Right lobe of liver (tissue), 6 donors: ENCODE measurements around the gene SEMA3E. TPM values are rescaled to one million over a fixed set of nuclear protein-coding genes. Genes with fewer than 3 reads are reported as not detected.
"Not testable (repeated sequence)": the region's sequence is repeated elsewhere in the genome, so short reads cannot be mapped to it uniquely, and the experiment has no call there.

Experiments
- ATAC-seq, 4 donors: fragments of 200-7000 bp; cut with Tn5 transposase; one replicate each; pipeline ENCODE4 v1.9.1; 2020; ENCODE audit warnings: mild to moderate bottlenecking in 4 of 4, moderate library complexity in 4 of 4
- DNase-seq, 3 donors: peaks; one replicate each; pipeline ENCODE4 v3.0.0-alpha.2; 2020
- H3K27ac ChIP-seq, 3 donors: fragments of 200-600 bp; one replicate each; pipeline ENCODE4 v1.8.0; 2022
- H3K27me3 ChIP-seq, 2 donors: fragments of 200-600 bp; one replicate each; pipeline ENCODE4 v1.8.0; 2022
- H3K36me3 ChIP-seq, 4 donors: fragments of 200-600 bp; sonication (generic) in 1 of 4; one replicate each; pipeline versions ENCODE4 v1.5.1 to v1.8.0; 2017 to 2022; ENCODE audit warnings: control low read depth in 1 of 4
- H3K4me1 ChIP-seq, 4 donors: fragments of 200-600 bp; sonication (generic) in 1 of 4; one replicate each; pipeline versions ENCODE4 v1.5.1 to v1.8.0; 2017 to 2022; ENCODE audit warnings: control low read depth in 1 of 4
- H3K4me3 ChIP-seq, 3 donors: fragments of 200-600 bp; one replicate each; pipeline ENCODE4 v1.8.0; 2022
- H3K9me3 ChIP-seq, 4 donors: fragments of 200-600 bp; sonication (generic) in 1 of 4; one replicate each; pipeline versions ENCODE4 v1.5.1 to v1.8.0; 2017 to 2022; ENCODE audit warnings: control low read depth in 1 of 4
- CTCF ChIP-seq, 4 donors: fragments of 200-600 bp in 3 of 4; fragments of 450-650 bp in 1 of 4; IDR thresholded peaks; one replicate each; pipeline versions ENCODE4 v1.5.1 to v1.8.0; 2016 to 2022; ENCODE audit warnings: antibody characterized with exemption in 4 of 4, mild to moderate bottlenecking in 2 of 4
- POLR2A ChIP-seq: fragments of 450-650 bp; IDR thresholded peaks from one replicate; pipeline ENCODE4 v1.6.1; 2017; ENCODE audit warnings: antibody characterized with exemption, mild to moderate bottlenecking
- WGBS: methylation state at CpG from one replicate; pipeline ENCODE4 v1.1.6; 2018; ENCODE audit warnings: low coverage, low lambda C conversion rate; ENCODE audit not compliant: insufficient coverage; ENCODE audit errors: missing lambda C conversion rate; 5-methylcytosine and 5-hydroxymethylcytosine counted together
- intact Hi-C, 2 donors: fragments of 100-400 bp; cut with DNase I; formaldehyde crosslinking; loops; one replicate each; pipeline versions ENCODE4 v1.11.2 to v1.14.1; 2022
- total RNA-seq, 6 experiments: library from RNA; depleted of rRNA in 2 of 6; stranded (reverse); fragments of >200 nt in 2 of 6; fragmentation: NEBNext Ultra II Directional in 3 of 6; extraction: Animal tissue kit (Norgen Biotek cat#: 25700) in 3 of 6; gene quantifications; one replicate each; pipeline versions ENCODE4 v1.1.0 to v1.2.4, GENCODE V29; 2016 to 2023
- donor health status: DM: no; HTN: yes; CAD: no.
- donor health status: DM: no; HTN: no; CAD: no.
- donor health status: DM: no; HTN: no; CAD: no.
- donor health status: DM: no; HTN: yes; CAD: no.
- donor health status: DM: no; HTN: yes; CAD: no.

The SEMA3E gene
- total RNA-seq, 6 experiments from 2014 or later: 0.06 to 1.0 (median 0.32) TPM

DNA sequence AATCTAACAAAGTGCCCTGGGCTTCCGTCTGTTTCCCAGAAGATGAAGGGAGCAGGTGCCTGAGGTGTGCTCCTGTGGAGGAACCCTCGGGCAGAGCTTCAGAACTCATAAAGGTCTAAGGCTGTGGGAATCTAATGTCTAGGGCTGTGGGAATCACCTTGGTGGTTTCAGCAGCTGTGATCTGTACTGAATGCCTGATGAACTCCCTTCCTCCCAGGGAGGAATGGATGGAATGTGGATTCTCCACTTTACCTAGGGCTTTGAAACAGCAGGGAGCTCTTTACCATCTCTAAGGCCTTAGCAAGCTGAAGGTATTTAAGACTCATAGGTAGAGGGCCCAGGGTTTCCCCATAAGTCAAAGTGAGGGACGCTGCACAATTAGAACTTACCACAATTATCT lies 36.0 kb upstream of the SEMA3E start:
- WGBS: 30% methylated on average over 3 of the region's 3 CpGs
- ATAC-seq: no peak
- no peaks in the 10 kb centered on the region for H3K9me3 ChIP-seq
- no peak for DNase-seq
- H3K4me3 ChIP-seq: no peak overlapping the region
- H3K27me3 ChIP-seq: no peaks in the 10 kb centered on the region
- intact Hi-C loops: no loop called here
- TF ChIP-seq CTCF (IDR thresholded peaks at IDR 0.05) (no peak), POLR2A (no peak)
- no peak overlapping the region for H3K27ac ChIP-seq
- H3K4me1 ChIP-seq: no peaks in the 10 kb centered on the region
- no peaks in the 10 kb centered on the region for H3K36me3 ChIP-seq

GRCh38 chr7:83681200-83681778 lies 32.4 kb upstream of the SEMA3E start:
- Histone ChIP-seq H3K27ac (no peak overlapping the region), H3K4me3 (no peak overlapping the region), H3K36me3 (no peaks in the 10 kb centered on the region), H3K27me3 (no peaks in the 10 kb centered on the region), H3K9me3 (no peaks in the 10 kb centered on the region), H3K4me1 (no peaks in the 10 kb centered on the region)
- DNase-seq (no peak), ATAC-seq (no peak)
- WGBS: 31% methylated on average over 3 of the region's 4 CpGs
- intact Hi-C loops: no loop called here
- no peak for TF ChIP-seq CTCF (IDR thresholded peaks at IDR 0.05)
- no peak for TF ChIP-seq POLR2A

DNA sequence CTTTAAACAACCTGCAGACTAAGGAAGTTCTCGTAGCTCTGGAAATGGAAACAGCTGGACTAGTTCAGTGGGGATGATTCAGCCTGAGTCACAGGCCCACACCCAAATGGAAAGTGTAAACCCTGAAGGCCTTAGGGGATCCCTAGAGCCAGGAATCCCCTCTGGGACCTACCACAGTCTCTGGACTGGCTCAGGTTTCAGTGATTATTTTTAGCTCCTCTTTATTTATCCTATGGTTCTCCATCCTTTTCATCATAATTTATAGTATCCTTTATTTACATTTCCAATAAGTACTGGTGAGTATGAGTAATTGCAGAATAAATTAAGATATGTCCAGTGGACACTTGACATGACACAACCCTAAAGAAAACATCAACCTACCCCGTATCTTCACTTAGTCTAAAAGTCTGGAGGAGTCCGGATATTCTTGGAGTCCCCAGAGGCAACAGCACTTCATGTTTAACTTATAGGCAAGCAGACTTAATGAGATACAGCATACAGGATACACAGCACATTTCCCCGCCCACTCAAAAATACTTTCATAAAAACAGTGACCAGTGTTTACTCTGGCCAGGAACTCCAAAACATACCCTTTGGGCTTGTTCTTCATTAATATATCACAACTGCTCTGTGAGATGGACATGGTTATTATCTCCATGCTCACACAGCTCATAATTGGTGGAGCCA lies 28.4 kb upstream of the SEMA3E start:
- no peak for TF ChIP-seq POLR2A
- no peak for TF ChIP-seq CTCF (IDR thresholded peaks at IDR 0.05)
- 29% methylated on average over 4 of the region's 4 CpGs for WGBS
- Histone ChIP-seq H3K4me1 (no peaks in the 10 kb centered on the region), H3K4me3 (no peak overlapping the region), H3K9me3 (no peaks in the 10 kb centered on the region), H3K27me3 (no peaks in the 10 kb centered on the region), H3K36me3 (no peaks in the 10 kb centered on the region), H3K27ac (no peak overlapping the region)
- ATAC-seq: no peak
- intact Hi-C loops: no loop called here
- no peak for DNase-seq

DNA sequence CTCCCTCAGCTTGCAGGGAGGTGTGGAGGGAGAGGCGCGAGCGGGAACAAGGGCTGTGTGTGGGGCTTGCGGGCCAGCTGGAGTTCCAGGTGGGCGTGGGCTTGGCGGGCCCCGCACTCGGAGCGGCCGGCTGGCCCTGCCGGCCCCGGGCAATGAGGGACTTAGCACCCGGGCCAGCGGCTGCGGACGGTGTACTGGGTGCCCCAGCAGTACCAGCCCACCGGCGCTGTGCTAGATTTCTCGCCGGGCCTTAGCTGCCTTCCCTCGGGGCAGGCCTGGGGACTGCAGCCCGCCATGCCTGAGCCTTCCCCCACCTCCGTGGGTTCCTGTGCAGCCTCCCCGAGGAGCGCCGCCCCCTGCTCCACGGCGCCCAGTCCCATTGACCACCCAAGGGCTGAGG lies 24.4 kb upstream of the SEMA3E start:
- H3K9me3 ChIP-seq, ATAC-seq, H3K4me3 ChIP-seq, H3K27me3 ChIP-seq, intact Hi-C loops, H3K27ac ChIP-seq, H3K4me1 ChIP-seq, DNase-seq, H3K36me3 ChIP-seq: not testable (repeated sequence)
- WGBS: no CpG with 5 or more reads among the region's 28 CpGs

DNA sequence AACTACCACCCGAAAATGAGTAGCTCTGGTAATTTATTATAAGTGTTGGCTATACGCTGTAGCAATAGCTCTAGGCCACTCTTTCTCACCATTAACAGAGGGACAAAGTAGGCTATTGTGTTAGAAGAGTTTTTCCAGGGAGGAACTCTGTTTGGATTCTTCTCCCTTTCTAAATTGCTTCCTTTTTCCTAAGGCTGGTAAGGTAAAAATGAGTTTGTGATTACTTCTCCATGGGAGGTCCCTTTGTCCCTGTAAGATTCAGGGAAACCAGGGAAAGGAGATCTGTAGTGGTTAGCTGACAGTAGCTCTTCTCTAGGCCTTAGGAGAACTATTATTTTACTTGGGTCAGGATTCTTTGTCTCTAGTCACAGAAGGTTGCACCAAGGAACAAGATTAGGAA lies 23.2 kb upstream of the SEMA3E start:
- Histone ChIP-seq H3K9me3 (no peaks in the 10 kb centered on the region), H3K4me3 (no peak overlapping the region), H3K4me1 (no peaks in the 10 kb centered on the region), H3K36me3 (no peaks in the 10 kb centered on the region), H3K27me3 (no peaks in the 10 kb centered on the region), H3K27ac (no peak overlapping the region)
- WGBS: 47% methylated on average over 2 of the region's 2 CpGs
- TF ChIP-seq CTCF (IDR thresholded peaks at IDR 0.05) (no peak), POLR2A (no peak)
- DNase-seq (no peak), ATAC-seq (no peak)
- intact Hi-C loops: no loop called here
